CD4-positive, alpha-beta T cell treated with Interleukin-6 for 4 hours (primary cell): ENCODE data around the gene PTOV1.
"Not testable (repeated sequence)": the region's sequence is repeated elsewhere in the genome, so short reads cannot be mapped to it uniquely, and the experiment has no call there.

Source experiments
- DNase-seq: peaks from one replicate; pipeline ENCODE4 v3.0.0-alpha.2; 2020; ENCODE audit warnings: mixed read lengths

PTOV1 gene

DNA sequence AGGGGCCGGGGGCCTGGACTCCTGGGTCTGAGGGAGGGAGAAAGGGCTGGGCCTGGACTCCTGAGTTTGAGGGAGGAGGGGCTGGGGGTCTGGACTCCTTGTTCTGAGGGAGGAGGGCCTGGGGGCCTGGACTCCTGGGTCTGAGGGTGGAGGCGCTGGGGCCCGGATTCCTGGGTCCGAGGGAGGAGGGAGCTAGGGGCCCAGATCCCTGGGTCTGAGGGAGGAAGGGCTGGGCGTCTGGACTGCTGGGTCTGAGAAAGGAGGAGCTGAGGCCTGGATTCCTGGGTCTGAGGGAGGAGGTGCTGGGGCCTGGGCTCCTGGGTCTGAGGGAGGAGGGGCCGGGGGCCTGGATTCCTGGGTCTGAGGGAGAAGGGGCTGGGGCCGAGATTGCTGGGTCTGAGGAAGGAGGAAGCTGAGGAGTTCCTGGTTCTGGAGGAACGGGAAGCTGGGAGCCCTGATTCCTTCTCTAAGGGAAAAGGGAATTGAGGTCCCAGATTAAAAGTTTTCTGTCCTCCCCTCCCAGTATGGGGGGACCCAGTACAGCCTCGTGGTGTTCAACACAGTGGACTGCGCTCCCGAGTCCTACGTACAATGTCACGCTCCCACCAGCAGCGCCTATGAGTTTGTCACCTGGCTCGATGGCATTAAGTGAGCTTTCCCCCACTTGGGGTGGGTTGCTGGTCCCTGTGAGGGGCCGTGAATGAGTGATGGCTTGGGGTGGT lies 32.1 kb upstream of the PTOV1 start:
- DNase-seq: no peak

DNA sequence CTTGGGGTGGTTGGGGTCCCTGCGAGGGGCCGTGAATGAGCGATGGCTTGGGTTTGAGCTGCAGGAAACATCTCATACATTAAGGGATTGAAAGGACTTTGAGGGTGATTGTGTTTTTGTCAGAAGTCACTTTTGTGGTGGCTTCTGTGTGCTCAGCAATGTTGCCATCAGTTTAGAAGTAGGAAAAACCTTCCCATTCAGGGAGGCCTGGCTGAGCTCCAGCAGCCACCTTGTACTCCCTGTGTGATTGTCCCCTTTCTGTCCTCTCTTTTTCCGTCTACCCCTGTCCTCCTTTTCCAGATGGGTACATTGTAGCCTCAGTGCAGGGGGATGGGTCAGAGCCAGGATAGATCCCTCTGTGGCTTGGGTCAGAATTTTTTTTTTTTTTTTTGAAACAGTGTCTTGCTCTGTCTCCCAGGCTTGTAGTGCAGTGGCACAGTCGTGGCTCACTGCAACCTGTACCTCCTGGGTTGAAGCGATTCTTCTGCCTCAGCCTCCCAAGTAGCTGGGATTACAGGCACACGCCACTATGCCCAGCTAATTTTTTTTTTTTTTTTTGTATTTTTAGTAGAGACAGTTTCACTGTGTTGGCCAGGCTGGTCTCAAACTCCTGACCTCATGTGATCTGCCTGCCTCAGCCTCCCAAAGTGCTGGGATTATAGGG lies 31.4 kb upstream of the PTOV1 start:
- DNase-seq: not testable (repeated sequence)

DNA sequence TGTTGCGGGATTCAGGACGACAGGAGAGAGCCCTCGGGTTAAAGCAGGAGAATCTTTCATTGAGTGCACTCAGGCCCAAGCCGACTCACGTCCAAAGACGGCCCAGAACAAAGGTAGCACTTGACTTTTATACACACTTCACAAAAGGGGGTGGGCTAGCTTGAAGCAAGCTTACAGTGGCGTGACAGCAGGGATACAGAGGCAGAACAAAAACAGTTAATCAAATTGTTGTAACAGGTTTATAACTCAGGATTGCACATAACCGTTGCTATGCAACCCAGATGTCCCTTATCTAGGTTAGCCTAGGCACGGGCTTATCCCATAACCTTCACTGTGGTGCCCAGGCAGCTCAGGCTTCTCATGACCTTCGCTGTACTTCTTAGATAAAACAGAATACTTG lies 30.8 kb upstream of the PTOV1 start:
- no peak for DNase-seq

DNA sequence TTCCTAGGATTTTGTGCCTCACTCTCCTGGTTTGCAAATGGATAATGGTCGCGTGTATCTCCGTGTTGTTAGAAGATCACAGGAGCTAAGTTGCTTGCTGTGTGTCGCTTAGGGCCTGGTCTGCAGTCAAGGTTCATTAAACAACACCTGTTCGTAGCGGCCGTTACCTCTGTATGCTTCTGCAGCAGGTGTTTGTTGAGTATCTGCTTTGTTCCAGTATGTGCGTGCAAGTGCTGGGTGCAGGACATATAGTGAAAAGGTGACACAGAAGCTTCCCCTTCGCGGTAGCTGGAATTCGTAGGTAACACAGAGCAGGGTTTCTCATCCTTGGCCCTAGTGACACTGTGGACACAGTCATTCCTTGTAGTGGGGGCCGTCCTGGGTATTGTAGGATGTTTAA lies 27.5 kb upstream of the PTOV1 start:
- no peak for DNase-seq

DNA sequence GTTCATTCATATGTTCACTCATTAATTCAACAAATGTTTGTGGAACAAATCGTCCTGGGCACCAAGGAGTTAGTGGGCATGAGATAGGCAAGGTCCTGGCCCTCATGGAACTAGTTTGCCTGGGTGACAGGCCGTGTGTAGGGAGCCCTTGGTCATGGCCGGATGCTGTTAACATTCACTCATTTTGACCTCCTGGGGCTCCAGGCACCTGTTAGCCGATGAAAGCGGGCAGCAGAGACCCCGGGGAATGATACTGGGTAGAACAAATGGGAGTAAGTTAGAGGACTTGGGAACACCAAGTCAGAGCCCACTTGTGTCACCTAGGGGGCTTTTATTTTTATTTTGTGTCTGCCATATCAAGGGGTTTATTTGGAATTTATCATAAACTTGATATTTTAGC lies 26.3 kb upstream of the PTOV1 start:
- DNase-seq: no peak

DNA sequence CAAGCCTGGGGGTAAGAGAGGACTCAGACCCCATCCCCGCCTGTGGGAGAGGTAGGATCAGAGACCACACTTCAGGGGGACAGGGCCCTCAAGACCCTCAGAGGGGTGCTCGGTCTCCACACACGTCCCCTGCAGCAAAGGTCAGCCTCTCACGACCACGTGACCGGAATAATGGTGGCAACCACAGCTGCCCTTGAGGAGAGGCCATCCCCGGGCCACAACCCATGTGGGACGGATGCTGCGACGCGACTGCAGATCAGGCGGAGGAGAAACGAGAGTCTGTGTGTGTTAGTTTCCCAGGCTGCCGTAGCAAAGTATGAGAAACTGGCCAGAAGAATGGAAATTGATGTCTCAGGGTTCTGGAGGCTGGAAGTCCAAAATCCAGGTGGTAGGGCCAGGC lies 23.9 kb upstream of the PTOV1 start:
- DNase-seq: no peak

DNA sequence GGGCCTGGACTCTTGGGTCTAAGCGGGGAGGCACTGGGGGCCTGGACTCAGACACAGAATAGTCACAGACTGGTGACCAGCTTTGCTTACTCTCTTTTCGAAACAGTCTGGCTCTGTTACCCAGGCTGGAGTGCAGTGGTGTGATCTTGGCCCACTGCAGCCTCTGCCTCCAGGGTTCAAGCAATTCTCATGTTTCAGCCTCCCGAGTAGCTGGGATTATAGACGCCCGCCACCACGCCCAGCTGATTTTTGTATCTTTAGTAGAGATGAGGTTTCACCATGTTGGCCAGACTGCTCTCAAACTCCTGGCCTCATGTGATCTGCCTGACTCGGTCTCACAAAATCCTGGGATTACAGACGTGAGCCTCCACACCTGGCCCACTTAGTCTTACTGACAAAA lies 21.8 kb upstream of the PTOV1 start:
- DNase-seq: no peak

DNA sequence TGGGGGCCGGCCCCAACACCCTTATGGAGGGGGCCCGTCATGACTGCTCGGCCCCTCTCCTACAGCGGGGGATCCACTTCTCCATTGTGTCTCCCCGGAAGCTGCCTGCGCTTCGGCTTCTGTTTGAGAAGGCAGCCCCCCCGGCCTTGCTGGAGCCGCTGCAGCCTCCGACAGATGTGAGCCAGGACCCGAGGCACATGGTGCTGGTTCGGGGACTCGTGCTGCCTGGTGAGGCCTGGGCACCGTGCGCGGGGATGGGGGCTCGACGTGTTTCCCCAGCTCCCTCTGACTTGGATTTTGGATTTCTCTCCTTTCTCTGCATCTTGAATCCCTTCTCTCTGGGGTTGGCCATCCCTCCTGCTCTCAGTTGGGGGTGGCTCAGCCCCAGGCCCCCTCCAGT lies 21.2 kb upstream of the PTOV1 start:
- no peak for DNase-seq

DNA sequence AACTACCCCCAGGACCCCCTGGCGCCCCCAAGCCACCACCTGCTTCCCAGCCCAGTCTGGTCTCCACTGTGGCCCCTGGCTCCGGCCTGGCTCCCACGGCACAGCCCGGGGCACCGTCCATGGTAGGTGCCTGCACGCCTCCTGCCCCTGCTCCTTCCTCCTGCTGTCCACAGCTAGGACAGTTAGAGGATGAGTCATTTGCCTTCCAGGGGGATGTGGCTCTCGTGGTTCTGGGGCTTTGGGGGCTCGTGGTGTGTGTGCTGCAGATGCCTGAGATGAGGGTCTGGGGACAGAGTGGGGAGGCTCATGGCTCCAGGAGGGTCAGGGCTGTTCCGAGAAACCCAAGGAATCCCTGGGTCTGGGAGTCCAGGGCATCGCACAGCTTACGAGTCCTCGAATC lies 20.2 kb upstream of the PTOV1 start:
- no peak for DNase-seq

DNA sequence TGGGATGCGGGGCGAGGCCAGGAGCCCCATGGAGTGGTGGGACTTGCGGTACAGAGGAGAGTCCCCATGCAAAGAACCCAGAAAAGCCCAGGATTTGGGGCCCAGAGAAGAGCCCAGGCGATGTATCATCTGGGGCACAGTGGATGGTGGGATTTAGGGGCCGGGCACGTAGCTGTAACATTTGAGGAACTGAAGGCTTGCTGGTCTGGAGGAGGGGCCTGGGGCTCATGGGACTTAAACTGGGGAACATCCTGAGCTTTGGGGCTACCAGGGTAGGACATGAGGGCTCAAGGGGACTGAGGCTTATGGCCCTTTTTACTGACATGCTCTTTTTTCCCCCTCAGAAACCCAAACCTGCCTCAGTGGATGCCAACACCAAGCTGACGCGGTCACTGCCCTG lies 19.4 kb upstream of the PTOV1 start:
- no peak for DNase-seq

DNA sequence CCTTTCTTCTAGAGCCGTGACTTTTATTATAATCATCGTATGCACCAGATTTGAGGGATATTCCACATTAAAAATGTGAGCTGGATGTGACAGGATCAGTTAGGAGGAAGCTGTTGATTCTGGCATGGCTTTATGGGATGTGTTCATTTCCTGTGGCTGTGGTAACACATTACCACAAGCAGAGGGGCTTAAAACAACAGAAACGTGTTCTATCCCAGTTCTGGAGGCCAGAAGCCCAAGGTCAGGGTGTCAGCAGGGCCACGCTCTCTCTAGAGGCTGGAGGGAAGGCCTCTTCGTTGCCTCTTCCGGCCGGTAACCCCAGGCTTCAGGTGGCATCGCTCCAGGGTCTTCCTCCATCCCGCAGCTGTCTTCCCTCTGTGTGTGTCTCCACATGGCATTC lies 18.4 kb upstream of the PTOV1 start:
- no peak for DNase-seq

DNA sequence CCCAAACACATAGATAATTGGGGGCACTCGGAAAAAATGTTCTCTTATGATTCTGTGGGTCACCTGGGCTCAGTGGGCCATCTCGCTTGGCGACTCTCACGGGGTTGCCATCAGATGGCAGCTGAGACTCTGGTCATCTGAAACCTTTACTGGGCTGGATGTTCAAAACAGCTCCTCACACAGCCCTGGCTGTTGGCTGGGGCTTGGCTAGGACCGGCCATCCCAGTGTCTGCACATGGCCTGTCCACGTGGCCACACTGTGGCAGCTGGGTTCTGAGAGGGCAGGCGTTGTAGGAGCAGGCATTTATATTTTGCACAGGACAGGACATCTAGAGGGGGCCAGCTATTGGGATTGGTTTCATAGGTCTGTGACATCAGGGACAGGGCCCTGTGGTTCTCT lies 17.4 kb upstream of the PTOV1 start:
- no peak for DNase-seq

DNA sequence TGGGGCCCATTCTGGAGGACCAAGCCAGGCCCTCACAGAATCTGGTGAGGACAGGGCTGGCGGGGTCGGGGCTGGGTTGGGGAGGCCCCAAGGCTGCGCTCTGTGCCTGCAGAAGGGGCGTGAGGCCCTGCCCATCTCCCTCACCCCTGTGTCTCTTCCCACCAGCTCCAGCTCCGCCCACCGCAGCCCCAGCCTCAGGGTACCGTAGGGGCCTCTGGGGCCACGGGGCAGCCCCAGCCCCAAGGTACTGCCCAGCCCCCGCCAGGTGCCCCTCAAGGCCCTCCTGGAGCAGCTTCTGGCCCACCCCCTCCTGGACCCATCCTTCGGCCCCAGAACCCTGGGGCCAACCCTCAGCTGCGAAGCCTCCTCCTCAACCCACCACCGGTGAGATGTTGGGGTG lies 15.4 kb upstream of the PTOV1 start:
- no peak for DNase-seq

DNA sequence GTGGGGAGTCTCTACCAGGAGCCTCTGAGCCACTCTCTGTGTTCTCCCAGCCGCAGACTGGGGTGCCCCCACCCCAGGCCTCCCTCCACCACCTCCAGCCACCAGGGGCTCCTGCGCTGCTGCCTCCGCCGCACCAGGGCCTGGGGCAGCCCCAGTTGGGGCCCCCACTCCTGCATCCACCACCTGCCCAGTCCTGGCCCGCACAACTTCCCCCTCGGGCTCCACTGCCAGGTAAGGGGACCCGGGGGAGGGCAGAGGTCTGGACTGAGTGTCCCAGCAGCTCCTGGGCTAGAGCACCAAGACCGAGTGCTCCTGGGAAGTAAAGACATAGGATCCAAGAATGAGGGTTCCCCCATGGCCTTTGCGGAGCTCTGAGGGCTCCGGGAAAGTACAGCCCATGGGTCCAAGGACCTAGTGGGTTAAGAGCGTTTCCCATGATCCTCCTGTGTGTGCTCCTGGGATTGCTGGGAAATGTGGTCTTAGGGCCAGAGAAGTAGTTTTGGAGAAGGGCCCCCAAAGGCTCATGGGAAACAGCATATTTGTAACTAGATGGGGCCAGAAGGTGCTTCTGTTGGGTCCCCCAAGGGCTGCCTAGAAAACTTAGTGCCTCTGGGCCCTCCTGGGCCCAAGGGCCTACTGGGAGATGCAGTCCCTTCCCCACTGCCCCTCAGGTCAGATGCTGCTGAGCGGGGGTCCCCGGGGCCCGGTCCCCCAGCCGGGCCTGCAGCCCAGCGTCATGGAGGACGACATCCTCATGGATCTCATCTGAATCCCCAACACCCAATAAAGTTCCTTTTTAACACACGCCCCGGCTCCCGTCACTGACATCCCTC lies 14.6 kb upstream of the PTOV1 start:
- no peak for DNase-seq

DNA sequence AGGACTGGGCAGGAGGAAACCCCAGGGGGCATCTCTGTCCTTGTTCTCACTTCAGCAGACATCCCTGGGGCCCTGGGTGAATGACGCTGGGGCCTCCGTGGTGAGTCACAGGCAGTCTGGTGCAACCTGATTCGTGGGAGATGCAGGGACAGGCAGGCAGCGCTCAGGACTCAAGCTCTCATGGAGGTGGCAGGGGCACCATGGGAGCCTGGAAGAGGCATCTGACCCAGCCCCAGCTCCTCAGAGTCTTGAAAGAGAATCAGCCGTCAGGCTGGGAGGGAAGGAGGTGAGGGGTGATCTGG lies 14.0 kb upstream of the PTOV1 start:
- DNase-seq: no peak

DNA sequence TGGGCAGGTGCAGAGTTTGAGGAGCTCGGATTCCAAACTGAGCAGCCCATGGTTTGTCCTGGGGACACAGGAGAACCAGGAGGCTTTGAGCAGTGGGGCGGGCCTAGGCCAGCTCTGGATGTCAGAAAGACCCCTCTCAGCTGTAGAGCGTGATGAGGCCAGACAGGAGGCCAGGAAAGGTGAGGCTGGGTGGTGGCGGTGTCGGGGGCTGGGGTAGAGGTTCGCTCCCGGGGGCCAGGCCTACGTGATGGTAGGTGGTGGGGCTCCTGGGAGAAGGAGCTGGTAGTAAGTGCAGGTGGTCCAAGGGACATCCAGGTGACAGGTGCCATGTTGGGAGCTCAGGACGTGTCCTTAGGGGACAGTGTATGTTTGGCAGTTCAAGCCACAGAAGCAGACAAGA lies 13.5 kb upstream of the PTOV1 start:
- DNase-seq: no peak

DNA sequence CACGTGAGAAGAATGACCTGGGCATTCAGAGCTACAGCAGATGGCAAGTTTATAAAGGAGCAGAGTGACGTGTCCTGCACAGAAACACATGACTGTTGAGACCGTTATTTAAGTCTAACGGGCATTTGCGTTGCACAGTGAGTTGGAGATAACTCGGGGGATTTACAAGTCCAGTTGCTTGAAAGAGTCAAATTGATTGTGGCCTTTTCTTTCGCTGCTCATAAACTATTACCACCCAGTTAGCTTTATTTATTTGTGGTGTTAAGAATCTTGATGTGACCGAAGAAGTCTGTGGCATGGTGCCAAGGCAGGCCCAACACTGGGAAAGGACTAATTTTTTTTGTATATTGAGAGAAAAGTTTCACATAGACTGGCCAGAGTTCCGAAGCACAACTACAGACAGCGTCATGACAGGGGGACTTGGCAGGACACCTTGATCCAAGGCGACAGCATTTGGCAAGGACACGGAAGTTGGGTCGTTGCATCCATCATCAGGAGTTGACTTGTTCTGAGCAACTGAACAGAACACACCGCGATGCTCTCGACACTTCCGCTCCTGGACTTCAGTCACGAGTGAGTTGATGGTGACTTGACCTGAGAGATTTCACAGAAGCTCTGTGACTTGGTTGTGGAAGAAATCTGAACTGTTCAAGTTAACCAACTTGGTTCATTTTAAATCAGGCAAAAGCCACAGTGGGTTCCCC lies 11.9 kb upstream of the PTOV1 start:
- DNase-seq: no peak

DNA sequence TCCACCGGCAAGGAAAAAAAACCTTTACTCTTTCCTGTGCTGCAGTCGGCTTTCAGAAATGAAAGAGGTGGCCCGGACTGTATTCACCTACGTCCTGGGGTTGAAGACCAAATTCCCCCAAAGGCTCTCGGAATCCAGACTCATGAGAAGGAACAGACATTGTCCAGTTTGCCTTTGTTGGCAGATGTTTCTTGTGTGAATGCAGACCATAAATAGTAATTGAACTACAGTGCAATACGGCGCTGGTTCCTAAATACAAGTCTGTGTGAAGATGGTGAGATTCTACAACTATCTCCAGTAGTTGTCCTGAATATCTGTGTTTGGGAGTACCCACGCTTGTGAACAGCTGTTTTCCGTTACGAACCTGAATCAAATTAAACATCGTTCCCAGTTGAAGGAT lies 11.2 kb upstream of the PTOV1 start:
- DNase-seq: no peak

DNA sequence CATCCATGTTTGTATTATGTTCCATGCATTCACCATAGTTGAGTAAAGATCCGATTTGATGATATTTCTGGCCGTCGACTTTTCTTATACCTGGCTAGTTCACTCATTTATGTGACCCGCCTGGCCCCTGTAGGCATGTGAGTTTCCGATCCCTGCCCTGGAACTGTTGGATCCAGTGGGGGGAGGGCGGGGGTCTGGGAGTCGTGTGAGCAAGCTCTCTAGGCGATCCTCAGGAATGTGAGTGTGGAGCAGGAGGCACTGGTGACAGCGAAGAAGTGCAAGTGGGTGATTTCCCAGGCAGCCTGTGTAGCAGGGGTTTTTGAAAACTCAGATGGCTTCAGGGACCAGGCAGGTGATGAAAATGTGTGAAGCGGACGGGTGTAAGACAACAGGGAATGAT lies 10.6 kb upstream of the PTOV1 start:
- no peak for DNase-seq

DNA sequence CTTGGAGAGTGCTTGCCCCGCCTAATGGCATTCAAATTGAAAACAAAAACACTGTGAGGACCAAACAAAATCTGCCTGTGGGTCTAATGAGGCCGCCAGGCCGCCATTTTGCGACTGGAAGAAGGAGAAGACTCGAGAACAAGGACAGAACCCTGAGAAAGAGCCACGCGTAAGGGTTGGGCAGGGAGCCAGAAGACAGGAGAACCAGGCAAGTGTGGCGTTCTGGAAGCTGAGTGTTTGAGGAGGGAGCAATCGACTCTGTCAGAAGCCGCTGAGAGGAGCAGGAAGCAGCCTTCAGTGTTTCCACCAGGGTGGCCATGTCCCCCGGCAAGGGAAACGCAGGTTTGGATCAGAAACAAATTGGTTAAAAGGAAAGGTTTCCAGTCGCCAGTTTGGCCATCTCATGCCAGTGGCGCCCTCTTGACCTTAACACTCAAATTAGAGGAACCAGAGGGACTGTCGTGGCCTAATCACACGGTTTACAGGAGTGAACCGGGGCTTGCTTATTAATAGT lies 10.2 kb upstream of the PTOV1 start:
- DNase-seq: no peak

DNA sequence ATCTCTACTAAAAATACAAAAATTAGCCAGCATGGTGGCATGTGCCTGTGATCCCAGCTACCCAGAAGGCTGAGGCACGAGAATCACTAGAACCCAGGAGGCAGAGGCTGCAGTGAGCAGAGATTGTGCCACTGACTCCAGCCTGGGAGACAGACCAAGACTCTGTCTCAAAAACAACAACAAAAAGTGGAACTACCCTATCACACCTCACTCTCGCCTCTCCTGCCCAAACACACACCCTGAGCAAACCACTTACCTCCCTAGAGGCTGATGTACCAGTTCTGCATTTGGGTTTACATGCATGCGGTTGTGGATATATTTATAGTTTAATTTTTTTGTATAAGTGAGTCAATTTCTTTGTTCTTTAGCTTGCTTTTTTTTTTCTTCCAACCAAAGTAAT lies 7.7 kb upstream of the PTOV1 start:
- no peak for DNase-seq

DNA sequence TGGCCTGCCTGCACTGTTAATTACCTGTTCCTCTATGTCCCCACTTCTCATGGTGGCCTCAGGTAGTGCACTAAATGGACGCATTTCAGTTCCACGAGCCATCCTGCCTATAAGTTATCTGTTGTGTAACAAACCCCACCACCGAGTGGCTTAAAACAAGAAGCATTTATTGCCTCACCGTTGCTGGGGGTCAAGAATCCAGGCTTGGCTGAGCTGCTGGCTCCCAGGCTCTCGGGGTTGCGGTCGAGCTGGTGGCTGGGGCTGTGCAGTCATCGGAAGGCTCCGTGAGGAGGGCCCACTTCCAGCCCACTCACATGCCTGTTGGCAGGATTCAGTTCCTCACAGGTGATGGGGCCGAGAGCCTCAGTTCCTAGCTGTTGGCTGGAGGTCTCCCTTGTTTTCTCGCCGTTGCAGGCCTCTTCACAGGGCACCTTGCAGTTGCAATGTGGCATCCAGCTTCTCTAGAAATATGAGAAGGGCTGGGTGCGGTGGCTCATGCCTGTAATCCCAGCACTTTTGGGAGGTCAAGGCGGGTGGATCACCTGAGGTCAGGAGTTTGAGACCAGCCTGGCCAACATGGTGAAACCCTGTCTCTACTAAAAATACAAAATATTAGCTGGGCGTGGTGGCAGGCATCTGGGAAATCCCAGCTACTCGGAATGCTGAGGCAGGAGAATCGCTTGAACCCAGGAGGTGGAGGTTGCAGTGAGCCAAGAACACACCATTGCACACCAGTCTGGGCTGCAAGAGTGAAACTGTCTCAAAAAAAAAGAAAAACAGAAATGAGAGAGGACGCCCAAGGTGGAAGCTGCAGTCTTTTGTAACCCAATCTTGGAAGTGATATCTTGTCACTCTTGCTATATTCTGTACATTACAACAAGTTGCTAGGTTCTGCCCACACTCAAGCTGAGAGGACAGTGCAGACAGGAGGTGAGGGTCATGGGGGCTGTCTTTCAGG lies 6.5 kb upstream of the PTOV1 start:
- no peak for DNase-seq
